ENCODE results near the gene RSPO3.

RSPO3 gene

GRCh38 chr6:127178746-127179145, 60.3 kb downstream of the RSPO3 start:
- Histone ChIP-seq H3K4me3 (ENCODE audit: low read depth, low read length) (no peak overlapping the region), H3K9me3 (no peaks in the 10 kb centered on the region), H3K36me3 (no peaks in the 10 kb centered on the region), H3K4me1 (no peaks in the 10 kb centered on the region), H3K27me3 (peaks cover 14% of the 10 kb centered on the region)
- DNase-seq, result no peak
- no peak for TF ChIP-seq CTCF (IDR thresholded peaks at IDR 0.05; ENCODE audit: low read depth, low read length)

GRCh38 chr6:127180426-127180825, 62.0 kb downstream of the RSPO3 start:
- Histone ChIP-seq H3K4me3 (ENCODE audit: low read depth, low read length) (no peak overlapping the region), H3K9me3 (no peaks in the 10 kb centered on the region), H3K27me3 (peaks cover 25% of the 10 kb centered on the region), H3K4me1 (no peaks in the 10 kb centered on the region), H3K36me3 (no peaks in the 10 kb centered on the region)
- no peak for DNase-seq
- no peak for TF ChIP-seq CTCF (IDR thresholded peaks at IDR 0.05; ENCODE audit: low read depth, low read length)

GRCh38 chr6:127182501-127182900, 64.0 kb downstream of the RSPO3 start:
- no peak for DNase-seq
- no peak for TF ChIP-seq CTCF (IDR thresholded peaks at IDR 0.05; ENCODE audit: low read depth, low read length)
- peaks cover 27% of the 10 kb centered on the region for H3K27me3 ChIP-seq
- no peaks in the 10 kb centered on the region for H3K9me3 ChIP-seq
- no peaks in the 10 kb centered on the region for H3K4me1 ChIP-seq
- no peak overlapping the region for H3K4me3 ChIP-seq (ENCODE audit: low read depth, low read length)
- no peaks in the 10 kb centered on the region for H3K36me3 ChIP-seq

GRCh38 chr6:127185437-127185995, 67.0 kb downstream of the RSPO3 start:
- no peaks in the 10 kb centered on the region for H3K9me3 ChIP-seq
- DNase-seq, result no peak
- no peaks in the 10 kb centered on the region for H3K4me1 ChIP-seq

DNA sequence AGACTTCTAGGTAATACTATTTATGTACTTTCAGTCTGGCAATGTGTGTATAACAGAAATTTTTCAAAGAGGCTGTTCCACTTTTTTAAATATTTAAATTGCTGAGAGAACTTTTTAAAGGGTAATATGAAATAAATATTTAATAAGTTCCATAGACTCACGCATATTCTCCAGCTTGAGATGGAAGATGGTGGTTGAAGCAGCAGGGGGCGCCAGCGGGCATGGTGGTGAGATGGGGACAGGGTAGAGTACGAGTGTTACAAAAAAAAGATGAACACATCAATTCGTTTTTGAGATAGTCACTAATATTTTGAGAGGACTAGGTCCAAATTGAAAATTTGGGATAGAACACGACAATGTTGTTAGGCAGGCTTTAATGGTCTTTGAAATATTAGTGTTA, 68.4 kb downstream of the RSPO3 start:
- Histone ChIP-seq H3K9me3 (no peaks in the 10 kb centered on the region), H3K4me1 (no peaks in the 10 kb centered on the region), H3K27me3 (peaks cover 27% of the 10 kb centered on the region), H3K4me3 (ENCODE audit: low read depth, low read length) (no peak overlapping the region), H3K36me3 (no peaks in the 10 kb centered on the region)
- DNase-seq, result peak; percentile 84
- peak; percentile 88 for TF ChIP-seq CTCF (IDR thresholded peaks at IDR 0.05; ENCODE audit: low read depth, low read length)

More at GRCh38 chr6:127185437-127185995, 67.0 kb downstream of the RSPO3 start:
- H3K36me3 ChIP-seq, result no peaks in the 10 kb centered on the region
- peaks cover 27% of the 10 kb centered on the region for H3K27me3 ChIP-seq
- no peak for TF ChIP-seq CTCF (IDR thresholded peaks at IDR 0.05; ENCODE audit: low read depth, low read length)
- H3K4me3 ChIP-seq (ENCODE audit: low read depth, low read length), result no peak overlapping the region

- TF ChIP-seq CTCF (IDR thresholded peaks at IDR 0.05; ENCODE audit: low read depth, low read length), result no peak
- H3K4me1 ChIP-seq, result no peaks in the 10 kb centered on the region
- DNase-seq, result no peak
Observed at GRCh38 chr6:127188744-127189143, 70.3 kb downstream of the RSPO3 start.

More at GRCh38 chr6:127188744-127189143, 70.3 kb downstream of the RSPO3 start:
- Histone ChIP-seq H3K36me3 (no peaks in the 10 kb centered on the region), H3K27me3 (peaks cover 13% of the 10 kb centered on the region; the same call in 1 of the 2 replicates), H3K9me3 (no peaks in the 10 kb centered on the region), H3K4me3 (ENCODE audit: low read depth, low read length) (no peak overlapping the region)

All from BE2C (cell line).